HepG2 (cell line): ENCODE data around the gene VWA5B1. TPM values are rescaled to one million over a fixed set of nuclear protein-coding genes. Genes with fewer than 3 reads are reported as not detected.

Experiments used
- ATAC-seq: fragments of 200-7000 bp; cut with Tn5 transposase; 3 replicates; pipeline ENCODE4 v1.9.1; 2020; ENCODE audit warnings: mild to moderate bottlenecking, moderate library complexity
- BruUV-seq: library from RNA; stranded (reverse); fragments of 400-500 nt; replicated peaks from 2 replicates; lab custom pipeline; 2021; lab: Mats Ljungman, UMichigan
- CTCF ChIA-PET: fragments of 300-600 bp; formaldehyde crosslinking; extraction: SDS; loops from one replicate; lab custom pipeline; 2021; ENCODE audit warnings: low total read pairs, inconsistent platforms, low intra/inter-chr PET ratio; lab: Yijun Ruan, JAX
- POLR2A ChIA-PET: fragments of 350-600 bp; sonication (Branson Sonifier 250); formaldehyde crosslinking; loops from one replicate; lab custom pipeline; 2020; ENCODE audit warnings: antibody characterized with exemption, inconsistent platforms; lab: Yijun Ruan, JAX
- DNase-seq: peaks from one replicate; pipeline ENCODE4 v3.0.0-alpha.2; 2015; ENCODE audit warnings: low spot score
- FAIRE-seq: peaks from 3 replicates; lab custom pipeline; 2011; peaks lifted over from hg19 to GRCh38; lab: Jason Lieb, UNC
- H2AFZ ChIP-seq: one replicate; pipeline ENCODE4 v1.6.1; 2011; ENCODE audit warnings: low read length, inconsistent platforms
- H3K27ac ChIP-seq: fragments of 300-600 bp; 3 replicates; pipeline ENCODE4 v1.8.0; 2011; ENCODE audit warnings: mixed run types, mild to moderate bottlenecking, mixed read lengths, low read length, inconsistent platforms; ENCODE audit not compliant: insufficient read depth; ENCODE audit errors: extremely low read length
- H3K27me3 ChIP-seq, 2 experiments: fragments of 200-600 bp in 1 of 2; 2 replicates in 1 of 2; 3 replicates in 1 of 2; pipeline versions ENCODE4 v1.6.0 to v1.8.0; 2011; ENCODE audit warnings: low read length in 2 of 2, mild to moderate bottlenecking in 2 of 2, moderate library complexity in 2 of 2, inconsistent platforms in 1 of 2; ENCODE audit not compliant: insufficient read depth in 2 of 2, control insufficient read depth in 1 of 2
- H3K36me3 ChIP-seq, 2 experiments: fragments of 200-600 bp in 1 of 2; replicated peaks in 1 of 2; 2 replicates in 1 of 2; 3 replicates in 1 of 2; pipeline versions ENCODE4 v1.5.1 to v1.8.0; 2011; ENCODE audit warnings: low read length in 2 of 2, inconsistent platforms in 1 of 2; ENCODE audit not compliant: insufficient read depth in 2 of 2, control insufficient read depth in 1 of 2
- H3K4me1 ChIP-seq: 2 replicates; pipeline ENCODE4 v1.5.1; 2012; ENCODE audit warnings: low read length, inconsistent platforms; ENCODE audit not compliant: insufficient read depth
- H3K4me2 ChIP-seq: 2 replicates; pipeline ENCODE4 v1.6.0; 2011; ENCODE audit warnings: low read depth, low read length, inconsistent platforms
- H3K4me3 ChIP-seq, 3 experiments: fragments of 200-600 bp in 1 of 3; sonication (generic), shearing (Covaris generic) in 1 of 3; replicated peaks in 1 of 3; 2 replicates each; pipeline ENCODE4 v1.5.1; 2011 to 2016; ENCODE audit warnings: low read length in 3 of 3, inconsistent platforms in 2 of 3, low read depth in 2 of 3, mild to moderate bottlenecking in 2 of 3, control low read depth in 1 of 3, mixed read lengths in 1 of 3; ENCODE audit not compliant: insufficient read depth in 1 of 3
- H3K79me2 ChIP-seq: one replicate; pipeline ENCODE4 v1.6.1; 2011; ENCODE audit warnings: low read length, inconsistent platforms; ENCODE audit not compliant: insufficient read depth
- H3K9ac ChIP-seq: 2 replicates; pipeline ENCODE4 v1.6.0; 2011; ENCODE audit warnings: mild to moderate bottlenecking, low read depth, low read length, inconsistent platforms; ENCODE audit not compliant: insufficient read depth
- H3K9me3 ChIP-seq: 2 replicates; pipeline ENCODE4 v1.5.1; 2012; ENCODE audit warnings: mild to moderate bottlenecking, low read length
- H4K20me1 ChIP-seq: 2 replicates; pipeline ENCODE4 v1.6.0; 2011; ENCODE audit warnings: inconsistent platforms, mild to moderate bottlenecking, low read length, moderate library complexity; ENCODE audit not compliant: insufficient read depth
- DRAP1 ChIP-seq: IDR thresholded peaks from 2 replicates; pipeline ENCODE4 v1.6.1; 2016; ENCODE audit warnings: missing genetic modification reagents, missing compliant biosample characterization
- EED ChIP-seq: sonication (generic); formaldehyde crosslinking; IDR thresholded peaks from 2 replicates; pipeline ENCODE4 v1.5.0; 2020; ENCODE audit warnings: mild to moderate bottlenecking, missing genetic modification reagents
- ELF1 ChIP-seq: sonication (generic); formaldehyde crosslinking; IDR thresholded peaks from 2 replicates; pipeline ENCODE4 v1.4.0; 2020; ENCODE audit warnings: missing genetic modification reagents
- NBN ChIP-seq: fragments of 450-650 bp; conservative IDR thresholded peaks from 2 replicates; pipeline ENCODE4 v1.6.1; 2017
- NCOA1 ChIP-seq: sonication (generic); formaldehyde crosslinking; IDR thresholded peaks from 2 replicates; pipeline ENCODE4 v1.9.0; 2021; ENCODE audit warnings: missing genetic modification reagents
- TFDP2 ChIP-seq: sonication (generic); formaldehyde crosslinking; IDR thresholded peaks from 2 replicates; pipeline ENCODE4 v1.4.0; 2020; ENCODE audit warnings: missing genetic modification reagents
- ZNF17 ChIP-seq: sonication (generic); formaldehyde crosslinking; IDR thresholded peaks from 2 replicates; pipeline ENCODE4 v1.5.0; 2020; ENCODE audit warnings: mild to moderate bottlenecking, missing genetic modification reagents
- ZNF333 ChIP-seq: sonication (generic); formaldehyde crosslinking; IDR thresholded peaks from 2 replicates; pipeline ENCODE4 v1.4.0; 2020; ENCODE audit warnings: mild to moderate bottlenecking, missing genetic modification reagents, borderline replicate concordance
- ZNF34 ChIP-seq: sonication (generic); formaldehyde crosslinking; IDR thresholded peaks from 2 replicates; pipeline ENCODE4 v1.4.0; 2020; ENCODE audit warnings: mild to moderate bottlenecking, missing genetic modification reagents, borderline replicate concordance
- ZNF563 ChIP-seq: sonication (generic); formaldehyde crosslinking; IDR thresholded peaks from 2 replicates; pipeline ENCODE4 v1.8.0; 2022; ENCODE audit warnings: mild to moderate bottlenecking, moderate library complexity, missing genetic modification reagents
- ZNF768 ChIP-seq: sonication (generic); formaldehyde crosslinking; IDR thresholded peaks from 2 replicates; pipeline ENCODE4 v1.4.0; 2020; ENCODE audit warnings: missing genetic modification reagents
- WGBS: methylation state at CpG from one replicate; pipeline ENCODE4 v1.1.6; 2017; ENCODE audit warnings: low lambda C conversion rate; 5-methylcytosine and 5-hydroxymethylcytosine counted together
- in situ Hi-C: cut with HindIII; loops from 2 replicates; pipeline ENCODE4 v1.10.0; 2017; ENCODE audit warnings: low pct_unique_long_range_greater_than_20kb; ENCODE audit not compliant: extremely low pct_ligation_motif_present
- intact Hi-C: fragments of 100-400 bp; cut with micrococcal nuclease; formaldehyde crosslinking; loops from one replicate; pipeline ENCODE4 v1.10.0; 2022; ENCODE audit not compliant: unreplicated experiment
- polyA plus RNA-seq, 8 experiments: library from polyadenylated mRNA; depleted of rRNA in 3 of 8; stranded (reverse) in 7 of 8; unstranded in 1 of 8; fragments of >200 nt; fragmentation: Illumina TruSeq in 4 of 8; extraction: Trizol in 4 of 8; gene quantifications; 2 replicates each; pipeline versions ENCODE4 v1.2.1 to v1.2.3, GENCODE V29; 2011 to 2016; ENCODE audit warnings: low read depth in 4 of 8, missing spikeins in 1 of 8, mixed read lengths in 1 of 8; ENCODE audit not compliant: insufficient read depth in 1 of 8
- total RNA-seq, 5 experiments: library from RNA; depleted of rRNA; stranded (reverse); fragments of >200 nt; fragmentation: Illumina TruSeq; extraction: Trizol; gene quantifications; 2 replicates each; pipeline ENCODE4 v1.2.3, GENCODE V29; 2016; ENCODE audit warnings: low read depth in 1 of 5
- TF ChIP-seq, protein P1 (sequence below): sonication (generic); formaldehyde crosslinking; IDR thresholded peaks from 2 replicates; pipeline ENCODE4 v1.4.0; 2020; ENCODE audit warnings: missing genetic modification reagents

The VWA5B1 gene
- total and polyA plus RNA-seq, 2 of the 13 experiments (the other 11 are each of a cell fraction or from before 2014, with no cell fraction given) = not detected

DNA sequence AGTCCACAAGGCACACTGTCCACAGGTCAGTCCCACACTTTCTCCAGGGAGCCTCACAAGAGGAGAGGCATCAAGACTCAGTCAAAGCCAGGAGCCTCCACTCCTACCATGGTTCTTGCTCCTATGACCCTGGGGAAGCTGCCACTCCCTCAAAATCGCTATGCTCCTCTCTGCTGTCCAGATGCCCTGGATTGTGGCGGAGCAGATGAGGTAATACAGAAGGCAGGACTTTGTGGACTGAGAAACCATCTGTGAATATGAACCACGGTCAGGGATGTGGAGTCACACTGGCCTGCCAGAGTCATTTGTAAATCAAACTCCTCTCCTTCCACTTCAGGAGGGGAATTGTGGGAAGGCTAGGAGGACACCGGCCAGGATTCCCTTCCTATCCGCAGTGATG lies 20.6 kb downstream of the VWA5B1 start:
- H3K4me3 ChIP-seq = no peak overlapping the region
- peaks cover 0 to 60% of the 10 kb centered on the region in 2 experiments; a peak in 4 of 5 replicates for H3K27me3 ChIP-seq
- WGBS = 50% methylated on average over 5 of the region's 5 CpGs
- in situ Hi-C loops = no loop called here
- no peaks in the 10 kb centered on the region for H4K20me1 ChIP-seq
- intact Hi-C loops = no loop called here
- no peak overlapping the region for H2AFZ ChIP-seq
- H3K4me1 ChIP-seq = no peaks in the 10 kb centered on the region
- DNase-seq (no peak), ATAC-seq (no peak)
- CTCF ChIA-PET = no interaction called here
- H3K9ac ChIP-seq = no peak overlapping the region
- H3K9me3 ChIP-seq = no peaks in the 10 kb centered on the region
- BruUV-seq = no TSS peak
- TF ChIP-seq, protein P1, sequence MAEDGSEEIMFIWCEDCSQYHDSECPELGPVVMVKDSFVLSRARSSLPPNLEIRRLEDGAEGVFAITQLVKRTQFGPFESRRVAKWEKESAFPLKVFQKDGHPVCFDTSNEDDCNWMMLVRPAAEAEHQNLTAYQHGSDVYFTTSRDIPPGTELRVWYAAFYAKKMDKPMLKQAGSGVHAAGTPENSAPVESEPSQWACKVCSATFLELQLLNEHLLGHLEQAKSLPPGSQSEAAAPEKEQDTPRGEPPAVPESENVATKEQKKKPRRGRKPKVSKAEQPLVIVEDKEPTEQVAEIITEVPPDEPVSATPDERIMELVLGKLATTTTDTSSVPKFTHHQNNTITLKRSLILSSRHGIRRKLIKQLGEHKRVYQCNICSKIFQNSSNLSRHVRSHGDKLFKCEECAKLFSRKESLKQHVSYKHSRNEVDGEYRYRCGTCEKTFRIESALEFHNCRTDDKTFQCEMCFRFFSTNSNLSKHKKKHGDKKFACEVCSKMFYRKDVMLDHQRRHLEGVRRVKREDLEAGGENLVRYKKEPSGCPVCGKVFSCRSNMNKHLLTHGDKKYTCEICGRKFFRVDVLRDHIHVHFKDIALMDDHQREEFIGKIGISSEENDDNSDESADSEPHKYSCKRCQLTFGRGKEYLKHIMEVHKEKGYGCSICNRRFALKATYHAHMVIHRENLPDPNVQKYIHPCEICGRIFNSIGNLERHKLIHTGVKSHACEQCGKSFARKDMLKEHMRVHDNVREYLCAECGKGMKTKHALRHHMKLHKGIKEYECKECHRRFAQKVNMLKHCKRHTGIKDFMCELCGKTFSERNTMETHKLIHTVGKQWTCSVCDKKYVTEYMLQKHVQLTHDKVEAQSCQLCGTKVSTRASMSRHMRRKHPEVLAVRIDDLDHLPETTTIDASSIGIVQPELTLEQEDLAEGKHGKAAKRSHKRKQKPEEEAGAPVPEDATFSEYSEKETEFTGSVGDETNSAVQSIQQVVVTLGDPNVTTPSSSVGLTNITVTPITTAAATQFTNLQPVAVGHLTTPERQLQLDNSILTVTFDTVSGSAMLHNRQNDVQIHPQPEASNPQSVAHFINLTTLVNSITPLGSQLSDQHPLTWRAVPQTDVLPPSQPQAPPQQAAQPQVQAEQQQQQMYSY (CRISPR knock-in tag) = no peak
- TF ChIP-seq ELF1 (CRISPR knock-in tag) (no peak), ZNF563 (CRISPR knock-in tag) (no peak), NBN (no peak), TFDP2 (CRISPR knock-in tag) (no peak), ZNF333 (CRISPR knock-in tag) (no peak), EED (no peak), DRAP1 (no peak), ZNF34 (CRISPR knock-in tag) (no peak), ZNF768 (no peak), ZNF17 (CRISPR knock-in tag) (no peak), NCOA1 (CRISPR knock-in tag) (no peak)
- TF ChIP-seq, all 625 proteins: peak for 0
- POLR2A ChIA-PET = no interaction called here
- Histone ChIP-seq H3K4me2 (no peak overlapping the region), H3K79me2 (no peaks in the 10 kb centered on the region), H3K27ac (no peak overlapping the region), H3K36me3 (no peaks in the 10 kb centered on the region)
- FAIRE-seq = no peak
